ENCODE data around the gene OXSR1. TPM values are rescaled to one million over a fixed set of nuclear protein-coding genes. Genes with fewer than 3 reads are reported as not detected.

The OXSR1 gene
- total RNA-seq, 6 experiments from 2014 or later = 12.0 to 20.3 (median 15.2) TPM

DNA sequence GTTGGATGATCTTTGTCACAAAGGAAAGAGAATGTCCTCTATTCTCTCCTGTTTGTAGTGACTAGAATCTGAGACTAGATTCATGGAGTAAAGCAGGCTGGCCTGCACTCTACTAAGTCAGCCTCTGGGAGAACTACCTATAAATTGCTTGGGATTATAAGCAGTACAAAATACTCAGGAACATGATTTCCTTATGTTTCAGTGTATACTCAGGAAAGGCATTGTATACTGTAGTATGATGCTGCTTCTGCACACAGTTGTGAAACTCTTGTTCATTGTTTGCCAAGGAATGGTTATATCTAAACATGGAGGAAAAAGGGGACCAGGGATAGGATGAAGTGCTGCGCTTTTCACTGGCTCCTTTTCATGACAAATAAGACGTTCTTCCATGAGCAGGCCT, 49.2 kb downstream of the OXSR1 start:
- no peak overlapping the region for H3K4me3 ChIP-seq
- intact Hi-C loops (cut with DNase I) = no loop called here
- peaks cover 0 to 6% (median 0%) of the 10 kb centered on the region in 4 donors for H3K4me1 ChIP-seq
- no peak for DNase-seq
- ATAC-seq = no peak
- no peaks in the 10 kb centered on the region for H3K27me3 ChIP-seq
- H3K36me3 ChIP-seq = no peaks in the 10 kb centered on the region
- no peak overlapping the region for H3K27ac ChIP-seq
- 94% methylated on average over 2 of the region's 2 CpGs for WGBS (ENCODE audit: insufficient coverage, low coverage, low lambda C conversion rate, missing lambda C conversion rate)
- no peak for TF ChIP-seq POLR2A (IDR thresholded peaks at IDR 0.05)
- TF ChIP-seq, protein P1, sequence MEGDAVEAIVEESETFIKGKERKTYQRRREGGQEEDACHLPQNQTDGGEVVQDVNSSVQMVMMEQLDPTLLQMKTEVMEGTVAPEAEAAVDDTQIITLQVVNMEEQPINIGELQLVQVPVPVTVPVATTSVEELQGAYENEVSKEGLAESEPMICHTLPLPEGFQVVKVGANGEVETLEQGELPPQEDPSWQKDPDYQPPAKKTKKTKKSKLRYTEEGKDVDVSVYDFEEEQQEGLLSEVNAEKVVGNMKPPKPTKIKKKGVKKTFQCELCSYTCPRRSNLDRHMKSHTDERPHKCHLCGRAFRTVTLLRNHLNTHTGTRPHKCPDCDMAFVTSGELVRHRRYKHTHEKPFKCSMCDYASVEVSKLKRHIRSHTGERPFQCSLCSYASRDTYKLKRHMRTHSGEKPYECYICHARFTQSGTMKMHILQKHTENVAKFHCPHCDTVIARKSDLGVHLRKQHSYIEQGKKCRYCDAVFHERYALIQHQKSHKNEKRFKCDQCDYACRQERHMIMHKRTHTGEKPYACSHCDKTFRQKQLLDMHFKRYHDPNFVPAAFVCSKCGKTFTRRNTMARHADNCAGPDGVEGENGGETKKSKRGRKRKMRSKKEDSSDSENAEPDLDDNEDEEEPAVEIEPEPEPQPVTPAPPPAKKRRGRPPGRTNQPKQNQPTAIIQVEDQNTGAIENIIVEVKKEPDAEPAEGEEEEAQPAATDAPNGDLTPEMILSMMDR (IDR thresholded peaks at IDR 0.05) = no peak
- no peaks in the 10 kb centered on the region for H3K9me3 ChIP-seq

DNA sequence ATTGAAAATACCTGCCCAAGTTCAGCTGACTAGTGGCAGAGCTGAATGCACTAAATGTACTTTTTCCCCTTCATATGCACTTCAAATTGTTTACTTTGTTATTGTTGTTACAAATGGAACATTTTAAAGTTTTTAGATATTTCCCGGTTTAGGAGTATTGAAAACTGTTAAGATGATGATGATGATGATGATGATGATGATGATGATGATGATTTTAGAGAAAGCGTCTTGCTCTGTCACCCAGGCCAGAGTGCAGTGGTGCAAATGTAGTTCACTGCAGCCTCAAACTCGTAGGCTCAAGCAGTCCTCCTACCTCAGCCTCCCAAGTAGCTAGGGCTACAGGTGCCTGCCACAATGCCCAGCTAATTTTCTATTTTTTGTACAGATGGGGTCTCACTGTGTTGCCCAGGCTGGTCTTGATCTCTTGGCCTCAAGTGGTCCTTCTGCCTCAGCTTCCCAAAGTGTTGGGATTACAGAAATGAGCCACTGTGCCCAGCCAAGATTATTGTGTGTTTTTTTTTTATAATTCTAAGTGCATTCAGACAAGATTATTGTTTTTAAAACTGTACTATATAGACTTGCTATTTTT, 54.4 kb downstream of the OXSR1 start:
- Histone ChIP-seq H3K36me3 (peaks cover 0 to 9% (median 0%) of the 10 kb centered on the region in 4 donors), H3K27ac (no peak overlapping the region), H3K27me3 (no peaks in the 10 kb centered on the region), H3K4me1 (no peaks in the 10 kb centered on the region), H3K4me3 (no peak overlapping the region), H3K9me3 (no peaks in the 10 kb centered on the region)
- WGBS (ENCODE audit: insufficient coverage, low coverage, low lambda C conversion rate, missing lambda C conversion rate) = 100% methylated on average over 3 of the region's 3 CpGs
- TF ChIP-seq, protein P1 (IDR thresholded peaks at IDR 0.05) = no peak
- TF ChIP-seq POLR2A (IDR thresholded peaks at IDR 0.05) = no peak
- DNase-seq (no peak), ATAC-seq (no peak)
- intact Hi-C loops (cut with DNase I) = no loop called here

DNA sequence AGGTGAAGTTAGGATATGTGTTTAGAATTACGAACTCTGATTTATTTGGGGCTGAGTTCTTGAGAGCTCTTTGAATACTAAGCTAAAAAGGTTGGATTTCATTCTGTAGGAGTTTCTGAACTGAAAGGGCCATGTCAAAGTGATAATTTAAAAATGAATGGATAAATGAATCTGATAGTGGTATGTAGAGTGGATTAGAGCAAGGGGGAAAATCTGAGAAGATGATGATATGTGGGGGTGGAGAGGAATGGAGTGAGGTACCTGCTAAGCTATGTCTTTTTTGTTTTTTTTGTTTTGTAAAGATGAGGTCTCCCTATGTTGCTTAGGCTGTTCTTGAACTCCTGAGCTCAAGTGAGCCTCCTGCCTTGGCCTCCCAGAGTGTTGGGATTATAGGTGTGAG, 55.7 kb downstream of the OXSR1 start:
- no peaks in the 10 kb centered on the region for H3K4me1 ChIP-seq
- no peak for TF ChIP-seq POLR2A (IDR thresholded peaks at IDR 0.05)
- TF ChIP-seq, protein P1 (IDR thresholded peaks at IDR 0.05) = no peak
- no peak overlapping the region for H3K27ac ChIP-seq
- DNase-seq (no peak), ATAC-seq (no peak)
- no peaks in the 10 kb centered on the region for H3K9me3 ChIP-seq
- peaks cover 0 to 10% (median 0%) of the 10 kb centered on the region in 4 donors for H3K36me3 ChIP-seq
- no peak overlapping the region for H3K4me3 ChIP-seq
- intact Hi-C loops (cut with DNase I) = no loop called here
- WGBS (ENCODE audit: insufficient coverage, low coverage, low lambda C conversion rate, missing lambda C conversion rate) = 100% methylated on average over 1 of the region's 1 CpG
- H3K27me3 ChIP-seq = no peaks in the 10 kb centered on the region

DNA sequence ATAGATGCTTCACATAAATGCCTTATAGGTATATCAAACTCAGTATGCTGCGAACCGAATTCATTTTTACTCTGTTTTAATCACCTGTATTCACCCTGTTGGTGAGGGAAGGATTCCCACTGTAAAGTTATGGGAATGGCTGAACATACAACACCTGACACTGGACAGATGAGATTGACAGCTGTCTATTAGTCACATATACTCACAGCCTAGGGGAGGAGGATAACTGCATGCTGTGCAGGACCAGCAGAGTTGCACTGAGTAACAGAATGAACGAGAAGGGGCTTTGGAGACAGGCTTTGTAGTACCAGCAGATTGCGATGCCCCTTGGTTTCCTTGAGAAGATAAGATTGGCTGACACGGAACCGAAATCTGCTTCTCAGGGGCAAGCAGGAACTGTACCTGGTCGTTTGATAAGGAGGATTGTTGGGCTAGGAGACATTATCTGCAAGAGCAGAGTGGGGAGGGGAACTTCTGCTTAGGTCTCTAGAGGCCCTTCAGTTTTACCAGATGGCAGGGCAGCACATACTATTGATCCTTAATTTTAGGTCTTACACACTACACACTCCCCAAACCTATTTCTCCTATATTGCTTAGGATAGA, 56.8 kb downstream of the OXSR1 start:
- intact Hi-C loops (cut with DNase I) = no loop called here
- Histone ChIP-seq H3K36me3 (peaks cover 0 to 18% (median 0%) of the 10 kb centered on the region in 4 donors), H3K4me3 (no peak overlapping the region), H3K9me3 (no peaks in the 10 kb centered on the region), H3K27ac (no peak overlapping the region), H3K4me1 (no peaks in the 10 kb centered on the region), H3K27me3 (no peaks in the 10 kb centered on the region)
- 75% methylated on average over 5 of the region's 7 CpGs for WGBS (ENCODE audit: insufficient coverage, low coverage, low lambda C conversion rate, missing lambda C conversion rate)
- DNase-seq (no peak), ATAC-seq (no peak)
- no peak for TF ChIP-seq POLR2A (IDR thresholded peaks at IDR 0.05)
- TF ChIP-seq, protein P1 (IDR thresholded peaks at IDR 0.05) = no peak
